K562 (cell line): ENCODE measurements around the gene PDLIM4. TPM values are rescaled to one million over a fixed set of nuclear protein-coding genes. Genes with fewer than 3 reads are reported as not detected.

Source experiments
- ATAC-seq: fragments of 200-7000 bp; cut with Tn5 transposase; 3 replicates; pipeline ENCODE4 v1.9.1; 2020; ENCODE audit warnings: moderate library complexity
- BruUV-seq: library from RNA; stranded (reverse); fragments of 400-500 nt; replicated peaks from 2 replicates; lab custom pipeline; 2021; lab: Mats Ljungman, UMichigan
- CTCF ChIA-PET: fragments of 300-600 bp; formaldehyde crosslinking; extraction: SDS; loops from one replicate; lab custom pipeline; 2021; ENCODE audit warnings: low intra/inter-chr PET ratio; lab: Yijun Ruan, JAX
- POLR2A ChIA-PET: fragments of 300-600, 350-650 bp; sonication (Branson Sonifier 250); formaldehyde crosslinking; extraction: SDS; loops from one replicate; lab custom pipeline; 2021; ENCODE audit warnings: antibody characterized with exemption, inconsistent platforms; lab: Yijun Ruan, JAX
- DNase-seq, 4 experiments: peaks; one replicate each; pipeline versions ENCODE4 v3.0.0 to v3.0.0-alpha.2; 2011 to 2018; ENCODE audit warnings: low spot score in 3 of 4, mixed read lengths in 3 of 4; ENCODE audit errors: extremely low read depth in 1 of 4
- FAIRE-seq: peaks from 2 replicates; lab custom pipeline; 2011; peaks lifted over from hg19 to GRCh38; lab: Jason Lieb, UNC
- H2AFZ ChIP-seq: 2 replicates; pipeline ENCODE4 v1.6.0; 2011; ENCODE audit warnings: low read depth, low read length, control low read depth, inconsistent platforms
- H3K27ac ChIP-seq: fragments of 200-600 bp; 3 replicates; pipeline ENCODE4 v1.8.0; 2011; ENCODE audit warnings: low read depth, mild to moderate bottlenecking, control low read depth, inconsistent platforms, low read length, moderate library complexity, mixed read lengths; ENCODE audit errors: extremely low read depth
- H3K27me3 ChIP-seq, 2 experiments: fragments of 300-600 bp in 1 of 2; 2 replicates in 1 of 2; 3 replicates in 1 of 2; pipeline versions ENCODE4 v1.6.0 to v1.8.0; 2011; ENCODE audit warnings: inconsistent platforms in 2 of 2, low read length in 2 of 2, mild to moderate bottlenecking in 1 of 2, mixed read lengths in 1 of 2, moderate library complexity in 1 of 2; ENCODE audit not compliant: control insufficient read depth in 2 of 2, insufficient read depth in 2 of 2
- H3K36me3 ChIP-seq: fragments of 300-600 bp; 3 replicates; pipeline ENCODE4 v1.8.0; 2011; ENCODE audit warnings: mild to moderate bottlenecking, low read length, inconsistent platforms; ENCODE audit not compliant: control insufficient read depth, insufficient read depth
- H3K4me1 ChIP-seq, 2 experiments: fragments of 200-600 bp in 1 of 2; replicated peaks in 1 of 2; 2 replicates in 1 of 2; 3 replicates in 1 of 2; pipeline versions ENCODE4 v1.5.1 to v1.8.0; 2011; ENCODE audit warnings: inconsistent platforms in 2 of 2, low read length in 2 of 2, mild to moderate bottlenecking in 1 of 2, mixed read lengths in 1 of 2, moderate library complexity in 1 of 2; ENCODE audit not compliant: control insufficient read depth in 2 of 2, insufficient read depth in 2 of 2
- H3K4me2 ChIP-seq: 2 replicates; pipeline ENCODE4 v1.6.1; 2011; ENCODE audit warnings: low read length, control low read depth, inconsistent platforms, mixed read lengths; ENCODE audit not compliant: insufficient read depth
- H3K4me3 ChIP-seq: fragments of 200-600 bp; sonication (generic), shearing (Covaris generic); 2 replicates; pipeline ENCODE4 v1.5.1; 2016; ENCODE audit warnings: control low read depth, inconsistent platforms
- H3K79me2 ChIP-seq: fragments of 200-600 bp; 3 replicates; pipeline ENCODE4 v1.8.0; 2011; ENCODE audit warnings: low read length, inconsistent platforms; ENCODE audit not compliant: control insufficient read depth, insufficient read depth
- H3K9ac ChIP-seq, 2 experiments: 2 replicates each; pipeline versions ENCODE4 v1.6.0 to v1.6.1; 2011; ENCODE audit warnings: low read depth in 2 of 2, low read length in 2 of 2, control low read depth in 1 of 2, inconsistent platforms in 1 of 2, mild to moderate bottlenecking in 1 of 2, mixed read lengths in 1 of 2; ENCODE audit not compliant: insufficient read depth in 1 of 2
- H3K9me1 ChIP-seq: one replicate; pipeline ENCODE4 v1.6.0; 2011; ENCODE audit warnings: inconsistent platforms, mild to moderate bottlenecking, low read length, moderate library complexity; ENCODE audit not compliant: control insufficient read depth, insufficient read depth
- H3K9me3 ChIP-seq: replicated peaks from 2 replicates; pipeline ENCODE4 v1.5.1; 2011; ENCODE audit warnings: low read depth, low read length, inconsistent platforms; ENCODE audit not compliant: control insufficient read depth, insufficient read depth
- H4K20me1 ChIP-seq: replicated peaks from 2 replicates; pipeline ENCODE4 v1.6.1; 2011; ENCODE audit warnings: low read length, inconsistent platforms, mixed read lengths; ENCODE audit not compliant: control insufficient read depth, insufficient read depth
- ATF3 ChIP-seq, 2 experiments: fragments of 450-650 bp in 1 of 2; sonication (generic) in 1 of 2; formaldehyde crosslinking in 1 of 2; IDR thresholded peaks in 1 of 2; conservative IDR thresholded peaks in 1 of 2; 2 replicates each; pipeline versions ENCODE4 v1.6.1 to v1.8.1; 2016 to 2023; ENCODE audit warnings: mild to moderate bottlenecking in 2 of 2, moderate library complexity in 2 of 2, inconsistent platforms in 1 of 2, missing genetic modification reagents in 1 of 2
- CSDE1 ChIP-seq, 2 experiments: fragments of 450-650 bp; IDR thresholded peaks; 2 replicates each; pipeline ENCODE4 v1.6.1; 2016; ENCODE audit warnings: mild to moderate bottlenecking in 1 of 2
- CTCF ChIP-seq, 3 experiments: IDR thresholded peaks in 2 of 3; conservative IDR thresholded peaks in 1 of 3; 2 replicates each; pipeline ENCODE4 v1.5.1; 2011 to 2012; ENCODE audit warnings: low read length in 3 of 3, mild to moderate bottlenecking in 3 of 3, control low read depth in 2 of 3, improper control_type of control experiment in 1 of 3, inconsistent platforms in 1 of 3, low read depth in 1 of 3, mixed read lengths in 1 of 3, moderate library complexity in 1 of 3; ENCODE audit not compliant: insufficient read depth in 2 of 3
- HSF4 ChIP-seq: fragments of 250-450 bp; sonication (Bioruptor Pico); IDR thresholded peaks from 2 replicates; pipeline ENCODE4 v2.1.2; 2022; ENCODE audit warnings: mild to moderate bottlenecking, moderate library complexity, borderline replicate concordance
- MYNN ChIP-seq, 2 experiments: sonication (generic); formaldehyde crosslinking in 1 of 2; IDR thresholded peaks; 2 replicates each; pipeline versions ENCODE4 v1.5.0 to v1.6.1; 2016 to 2020; ENCODE audit warnings: antibody characterized with exemption in 1 of 2, missing genetic modification reagents in 1 of 2
- NFIX ChIP-seq: fragments of 250-450 bp; sonication (Bioruptor Pico); IDR thresholded peaks from 2 replicates; pipeline ENCODE4 v1.4.0; 2020; ENCODE audit warnings: low read depth, mild to moderate bottlenecking, moderate library complexity
- RBFOX2 ChIP-seq: fragments of 200-400 bp; formaldehyde crosslinking; IDR thresholded peaks from 2 replicates; pipeline ENCODE4 v1.6.1; 2017; ENCODE audit warnings: low read depth, mild to moderate bottlenecking, low read length, moderate library complexity
- SREBF2 ChIP-seq: sonication (generic); formaldehyde crosslinking; IDR thresholded peaks from 2 replicates; pipeline ENCODE4 v1.4.0; 2020; ENCODE audit warnings: mild to moderate bottlenecking, missing genetic modification reagents
- WGBS: fragments of 100-300 bp; shearing (Covaris generic); methylation state at CpG from one replicate; pipeline ENCODE4 v1.1.6; 2016; ENCODE audit warnings: low coverage, mixed read lengths; ENCODE audit not compliant: insufficient coverage; ENCODE audit errors: missing lambda C conversion rate; 5-methylcytosine and 5-hydroxymethylcytosine counted together
- in situ Hi-C: fragments of 300-500 bp; cut with MboI; formaldehyde crosslinking; loops from 4 replicates; pipeline ENCODE4 v1.15.0; 2018; ENCODE audit warnings: inconsistent platforms, mixed read lengths
- intact Hi-C: fragments of 100-400 bp; cut with micrococcal nuclease; formaldehyde crosslinking; loops from 2 replicates; pipeline ENCODE4 v1.14.2; 2022
- polyA plus RNA-seq, 8 experiments: library from polyadenylated mRNA; depleted of rRNA in 4 of 8; stranded (reverse) in 5 of 8; unstranded in 3 of 8; fragments of >200 nt; fragmentation: Nextera tagmentation in 2 of 8; fragmentation: Illumina TruSeq in 1 of 8; extraction: Ambion mirVana in 2 of 8; extraction: Trizol in 1 of 8; gene quantifications; 2 replicates each; pipeline versions ENCODE4 v1.2.1 to v1.2.3, GENCODE V29; 2011 to 2014; ENCODE audit warnings: inconsistent platforms in 1 of 8, missing spikeins in 1 of 8
- total RNA-seq, 7 experiments: library from RNA; depleted of rRNA in 6 of 7; stranded (reverse); fragments of >200 nt in 6 of 7; fragmentation: Illumina TruSeq in 2 of 7; extraction: Trizol in 2 of 7; gene quantifications; 2 replicates each; pipeline versions ENCODE4 v1.2.1 to v1.2.3, GENCODE V29; 2011 to 2021; ENCODE audit warnings: low replicate concordance in 1 of 7

Gene PDLIM4
- total and polyA plus RNA-seq, 9 of the 15 experiments (the other 6 are each of a cell fraction or from before 2014, with no cell fraction given), result 0.28 to 32.8 (median 13.1) TPM

GRCh38 chr5:132270706-132271105 lies 13.2 kb downstream of the PDLIM4 start:
- no peak overlapping the region for H3K27ac ChIP-seq
- in situ Hi-C loops (no loop called here), intact Hi-C loops (loop anchor here (5.0 kb wide), 1 partner anchor 33 kb away; no protein-coding TSS in a partner anchor)
- POLR2A ChIA-PET, result interaction anchor here (0.6 kb wide), 1 partner anchor 270 kb away, joined by 3 read pairs; no protein-coding TSS in a partner anchor
- BruUV-seq, result no TSS peak
- no peak for ATAC-seq
- peak overlapping the region in 1 of 2 experiments; percentile 54; a peak in 1 of 4 replicates for H3K9ac ChIP-seq
- no peaks in the 10 kb centered on the region for H3K79me2 ChIP-seq
- H3K36me3 ChIP-seq, result peaks cover 16% of the 10 kb centered on the region; the same call in 2 of the 3 replicates
- no peaks in the 10 kb centered on the region for H4K20me1 ChIP-seq
- 82% methylated on average over 6 of the region's 6 CpGs for WGBS
- FAIRE-seq, result no peak
- TF ChIP-seq NFIX (no peak), HSF4 (no peak), ATF3 (IDR thresholded peaks at IDR 0.05) (no peak), ATF3 (CRISPR knock-in tag; conservative IDR thresholded peaks at IDR 0.05) (no peak), RBFOX2 (no peak), SREBF2 (CRISPR knock-in tag) (no peak), CSDE1 (IDR thresholded peaks at IDR 0.05) (no peak), MYNN (IDR thresholded peaks at IDR 0.05) (no peak), MYNN (CRISPR knock-in tag; IDR thresholded peaks at IDR 0.05) (no peak), CTCF (IDR thresholded peaks at IDR 0.05 in 2 of 3, conservative IDR thresholded peaks at IDR 0.05 in 1 of 3; ENCODE audit: insufficient read depth in 2 of 3, low read depth in 1 of 3, low read length in 3 of 3) (0 out of 6 replicates have a peak, but pooled peaks of 1 of the 3 experiments have one; percentile 5)
- H3K9me3 ChIP-seq, result no peaks in the 10 kb centered on the region
- H2AFZ ChIP-seq, result no peak overlapping the region
- H3K4me1 ChIP-seq, result peaks cover 12 to 39% of the 10 kb centered on the region in 2 experiments; a peak in 4 of 5 replicates
- DNase-seq, result no peak
- H3K27me3 ChIP-seq, result no peaks in the 10 kb centered on the region
- CTCF ChIA-PET, result no interaction called here
- no peak overlapping the region for H3K4me3 ChIP-seq
- no peak overlapping the region for H3K4me2 ChIP-seq
- no peaks in the 10 kb centered on the region for H3K9me1 ChIP-seq
